ENCODE measurements around the gene PLPP1. TPM values are rescaled to one million over a fixed set of nuclear protein-coding genes. Genes with fewer than 3 reads are reported as not detected.

The PLPP1 gene
- total RNA-seq, 2 experiments from 2014 or later = 2.9 to 3.0 TPM

GRCh38 chr5:55572020-55572419 is 37.3 kb upstream of the PLPP1 start:
- H3K27me3 Mint-ChIP-seq = peaks cover 4% of the 10 kb centered on the region
- H3K27ac Mint-ChIP-seq = no peak overlapping the region
- no peak overlapping the region for H3K4me3 Mint-ChIP-seq
- TF ChIP-seq, protein P1, sequence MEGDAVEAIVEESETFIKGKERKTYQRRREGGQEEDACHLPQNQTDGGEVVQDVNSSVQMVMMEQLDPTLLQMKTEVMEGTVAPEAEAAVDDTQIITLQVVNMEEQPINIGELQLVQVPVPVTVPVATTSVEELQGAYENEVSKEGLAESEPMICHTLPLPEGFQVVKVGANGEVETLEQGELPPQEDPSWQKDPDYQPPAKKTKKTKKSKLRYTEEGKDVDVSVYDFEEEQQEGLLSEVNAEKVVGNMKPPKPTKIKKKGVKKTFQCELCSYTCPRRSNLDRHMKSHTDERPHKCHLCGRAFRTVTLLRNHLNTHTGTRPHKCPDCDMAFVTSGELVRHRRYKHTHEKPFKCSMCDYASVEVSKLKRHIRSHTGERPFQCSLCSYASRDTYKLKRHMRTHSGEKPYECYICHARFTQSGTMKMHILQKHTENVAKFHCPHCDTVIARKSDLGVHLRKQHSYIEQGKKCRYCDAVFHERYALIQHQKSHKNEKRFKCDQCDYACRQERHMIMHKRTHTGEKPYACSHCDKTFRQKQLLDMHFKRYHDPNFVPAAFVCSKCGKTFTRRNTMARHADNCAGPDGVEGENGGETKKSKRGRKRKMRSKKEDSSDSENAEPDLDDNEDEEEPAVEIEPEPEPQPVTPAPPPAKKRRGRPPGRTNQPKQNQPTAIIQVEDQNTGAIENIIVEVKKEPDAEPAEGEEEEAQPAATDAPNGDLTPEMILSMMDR (IDR thresholded peaks at IDR 0.05) = no peak
- ATAC-seq (ENCODE audit: poor library complexity) = no peak
- Histone ChIP-seq H3K9me3 (ENCODE audit: control insufficient read depth in 1 of 2, insufficient read depth in 1 of 2, low read length in 2 of 2) (no peaks in the 10 kb centered on the region), H3K27ac (ENCODE audit: low read depth in 1 of 2, low read length in 2 of 2) (no peak overlapping the region), H3K27me3 (ENCODE audit: control insufficient read depth in 1 of 2, insufficient read depth in 2 of 2, low read length in 2 of 2) (no peaks in the 10 kb centered on the region), H3K36me3 (ENCODE audit: insufficient read depth, low read length) (no peaks in the 10 kb centered on the region), H3K4me1 (ENCODE audit: insufficient read depth, low read length) (no peaks in the 10 kb centered on the region), H3K4me3 (ENCODE audit: low read length) (no peak overlapping the region)
- no peaks in the 10 kb centered on the region for H3K9me3 Mint-ChIP-seq
- DNase-seq = no peak
- POLR2A ChIA-PET = no interaction called here
- H3K36me3 Mint-ChIP-seq (ENCODE audit: low read depth) = no peaks in the 10 kb centered on the region
- H3K4me1 Mint-ChIP-seq (ENCODE audit: low read depth) = peaks cover 4% of the 10 kb centered on the region
- CTCF ChIA-PET = no interaction called here
- intact Hi-C loops (cut with DNase I, micrococcal nuclease) = no loop called here

DNA sequence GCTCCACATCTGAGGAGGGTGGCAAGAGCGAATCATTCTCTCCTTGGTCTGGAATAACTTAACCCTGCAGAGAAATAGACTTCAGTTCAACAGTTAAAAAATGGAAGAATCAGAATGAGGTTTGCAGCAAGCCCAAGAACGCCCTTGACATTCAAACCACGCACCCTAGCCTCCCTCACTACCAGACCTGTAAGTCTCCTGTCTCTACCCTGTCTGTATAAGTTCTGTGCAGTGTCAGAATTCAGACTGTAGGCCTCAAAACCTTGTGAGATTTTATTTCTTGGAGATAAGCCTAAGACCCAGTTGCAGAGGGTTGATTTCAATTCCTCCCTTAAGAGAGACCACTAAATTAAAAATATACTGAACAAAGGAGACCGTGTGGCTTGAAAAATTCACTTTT is 35.8 kb upstream of the PLPP1 start:
- ChIA-PET CTCF (no interaction called here), POLR2A (no interaction called here)
- H3K4me1 ChIP-seq (ENCODE audit: insufficient read depth, low read length) = no peaks in the 10 kb centered on the region
- no peaks in the 10 kb centered on the region for H3K4me1 Mint-ChIP-seq (ENCODE audit: low read depth)
- no peaks in the 10 kb centered on the region for H3K36me3 Mint-ChIP-seq (ENCODE audit: low read depth)
- no peaks in the 10 kb centered on the region for H3K9me3 ChIP-seq (ENCODE audit: control insufficient read depth in 1 of 2, insufficient read depth in 1 of 2, low read length in 2 of 2)
- H3K9me3 Mint-ChIP-seq = no peaks in the 10 kb centered on the region
- H3K27ac ChIP-seq (ENCODE audit: low read depth in 1 of 2, low read length in 2 of 2) = no peak overlapping the region
- no peaks in the 10 kb centered on the region for H3K36me3 ChIP-seq (ENCODE audit: insufficient read depth, low read length)
- H3K4me3 Mint-ChIP-seq = no peak overlapping the region
- DNase-seq (no peak), ATAC-seq (ENCODE audit: poor library complexity) (no peak)
- TF ChIP-seq, protein P1 (IDR thresholded peaks at IDR 0.05) = no peak
- no peak overlapping the region for H3K27ac Mint-ChIP-seq
- H3K27me3 ChIP-seq (ENCODE audit: control insufficient read depth in 1 of 2, insufficient read depth in 2 of 2, low read length in 2 of 2) = no peaks in the 10 kb centered on the region
- no peak overlapping the region for H3K4me3 ChIP-seq (ENCODE audit: low read length)
- H3K27me3 Mint-ChIP-seq = peaks cover 4% of the 10 kb centered on the region
- intact Hi-C loops (cut with DNase I, micrococcal nuclease) = no loop called here

- intact Hi-C loops (cut with DNase I, micrococcal nuclease) = no loop called here
- no peaks in the 10 kb centered on the region for H3K27me3 ChIP-seq (ENCODE audit: control insufficient read depth in 1 of 2, insufficient read depth in 2 of 2, low read length in 2 of 2)
- Mint-ChIP-seq H3K27me3 (peaks cover 4% of the 10 kb centered on the region), H3K27ac (no peak overlapping the region), H3K4me1 (ENCODE audit: low read depth) (no peaks in the 10 kb centered on the region), H3K36me3 (ENCODE audit: low read depth) (no peaks in the 10 kb centered on the region), H3K4me3 (no peak overlapping the region), H3K9me3 (no peaks in the 10 kb centered on the region)
- no peaks in the 10 kb centered on the region for H3K9me3 ChIP-seq (ENCODE audit: control insufficient read depth in 1 of 2, insufficient read depth in 1 of 2, low read length in 2 of 2)
- no peak overlapping the region for H3K27ac ChIP-seq (ENCODE audit: low read depth in 1 of 2, low read length in 2 of 2)
- TF ChIP-seq, protein P1 (IDR thresholded peaks at IDR 0.05) = no peak
- ChIA-PET CTCF (no interaction called here), POLR2A (no interaction called here)
- no peak overlapping the region for H3K4me3 ChIP-seq (ENCODE audit: low read length)
- ATAC-seq (ENCODE audit: poor library complexity) (no peak), DNase-seq (no peak)
- no peaks in the 10 kb centered on the region for H3K36me3 ChIP-seq (ENCODE audit: insufficient read depth, low read length)
- no peaks in the 10 kb centered on the region for H3K4me1 ChIP-seq (ENCODE audit: insufficient read depth, low read length)
Observed at GRCh38 chr5:55570026-55570425, 35.3 kb upstream of the PLPP1 start.
